Activated B cell treated with CpG ODN at 0.5 μM for 24 hours (primary cell): ENCODE measurements around the gene PHF8. TPM values are rescaled to one million over a fixed set of nuclear protein-coding genes. Genes with fewer than 3 reads are reported as not detected.

ENCODE experiments used
- ATAC-seq: fragments of 200-7000 bp; cut with Tn5 transposase; one replicate; pipeline ENCODE4 v1.10.0; 2021; ENCODE audit warnings: low read depth, mild to moderate bottlenecking, moderate library complexity
- CTCF ChIA-PET: fragments of 350-600 bp; sonication (Branson Sonifier 250); formaldehyde crosslinking; loops from one replicate; lab custom pipeline; 2021; ENCODE audit warnings: antibody characterized with exemption; lab: Charles Lee
- POLR2A ChIA-PET: fragments of 350-600 bp; sonication (Branson Sonifier 250); formaldehyde crosslinking; loops from one replicate; lab custom pipeline; 2021; ENCODE audit warnings: antibody characterized with exemption; lab: Charles Lee
- DNase-seq: peaks from one replicate; pipeline ENCODE4 v3.0.0; 2022
- H3K27ac Mint-ChIP-seq: one replicate; pipeline ENCODE4 v1.8.0; 2020; ENCODE audit warnings: mixed read lengths
- H3K27me3 Mint-ChIP-seq: one replicate; pipeline ENCODE4 v1.8.0; 2021; ENCODE audit warnings: mixed read lengths
- H3K36me3 Mint-ChIP-seq: one replicate; pipeline ENCODE4 v1.8.0; 2021; ENCODE audit warnings: low read depth, mixed read lengths
- H3K4me1 Mint-ChIP-seq: one replicate; pipeline ENCODE4 v1.8.0; 2021; ENCODE audit warnings: mixed read lengths
- H3K4me3 Mint-ChIP-seq: one replicate; pipeline ENCODE4 v1.8.0; 2020; ENCODE audit warnings: mild to moderate bottlenecking, mixed read lengths
- H3K9me3 Mint-ChIP-seq: one replicate; pipeline ENCODE4 v1.8.0; 2020; ENCODE audit warnings: mixed read lengths
- intact Hi-C: fragments of 100-400 bp; cut with micrococcal nuclease; formaldehyde crosslinking; loops from one replicate; pipeline ENCODE4 v1.15.1; 2024
- total RNA-seq: library from RNA; stranded (reverse); gene quantifications from 2 replicates; pipeline ENCODE4 v1.2.3, GENCODE V29; 2022
- TF ChIP-seq, protein P1 (sequence below): fragments of 200-600 bp; IDR thresholded peaks from one replicate; pipeline ENCODE4 v1.8.0; 2022; ENCODE audit warnings: antibody characterized with exemption, mild to moderate bottlenecking

PHF8 gene
- total RNA-seq, 1 donor from 2014 or later, result 58.7 TPM

DNA sequence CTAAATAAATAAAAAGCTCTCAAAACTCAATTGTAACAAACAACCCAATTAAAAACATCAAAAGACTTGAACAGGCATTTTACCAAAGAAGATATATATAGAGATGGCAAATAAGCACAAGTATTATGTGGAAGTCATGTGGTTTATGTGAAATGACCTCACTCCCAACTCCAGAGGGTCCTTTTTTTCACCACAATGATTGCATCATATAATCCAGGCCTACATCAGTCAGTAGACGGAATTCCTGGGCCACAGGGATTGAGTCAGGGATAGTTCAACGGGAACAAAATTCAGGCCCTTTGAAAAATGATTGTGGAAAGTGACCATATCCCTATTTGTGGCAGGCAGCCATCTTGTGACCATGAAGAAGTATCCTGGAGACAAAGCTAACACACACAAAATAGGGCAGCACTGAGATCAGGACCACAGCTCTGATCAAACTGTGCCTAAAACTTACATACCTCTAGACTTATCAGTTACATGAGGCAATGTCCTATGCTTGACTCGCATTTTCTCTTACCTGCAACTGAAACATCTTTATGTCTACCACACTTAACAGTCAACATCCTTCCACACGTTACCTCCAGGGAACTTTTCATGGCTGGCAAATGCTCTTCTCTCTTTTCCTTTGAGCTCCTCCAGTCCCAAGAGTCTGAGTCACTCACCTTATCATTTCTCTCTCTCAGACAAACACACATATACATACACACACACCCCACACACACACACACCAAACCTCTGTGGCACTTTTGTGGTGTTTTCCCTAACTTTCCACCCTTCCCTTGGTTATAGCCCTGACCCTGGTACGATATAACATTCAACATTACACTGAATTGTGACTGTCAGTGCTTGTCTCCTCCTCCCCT is 113.5 kb downstream of the PHF8 start:
- no peaks in the 10 kb centered on the region for H3K9me3 Mint-ChIP-seq
- CTCF ChIA-PET, result no interaction called here
- POLR2A ChIA-PET, result interaction anchor here (0.6 kb wide), 1 partner anchor 705 kb away, joined by 3 read pairs; no protein-coding TSS in a partner anchor
- no peaks in the 10 kb centered on the region for H3K4me1 Mint-ChIP-seq
- H3K27ac Mint-ChIP-seq, result no peak overlapping the region
- TF ChIP-seq, protein P1, sequence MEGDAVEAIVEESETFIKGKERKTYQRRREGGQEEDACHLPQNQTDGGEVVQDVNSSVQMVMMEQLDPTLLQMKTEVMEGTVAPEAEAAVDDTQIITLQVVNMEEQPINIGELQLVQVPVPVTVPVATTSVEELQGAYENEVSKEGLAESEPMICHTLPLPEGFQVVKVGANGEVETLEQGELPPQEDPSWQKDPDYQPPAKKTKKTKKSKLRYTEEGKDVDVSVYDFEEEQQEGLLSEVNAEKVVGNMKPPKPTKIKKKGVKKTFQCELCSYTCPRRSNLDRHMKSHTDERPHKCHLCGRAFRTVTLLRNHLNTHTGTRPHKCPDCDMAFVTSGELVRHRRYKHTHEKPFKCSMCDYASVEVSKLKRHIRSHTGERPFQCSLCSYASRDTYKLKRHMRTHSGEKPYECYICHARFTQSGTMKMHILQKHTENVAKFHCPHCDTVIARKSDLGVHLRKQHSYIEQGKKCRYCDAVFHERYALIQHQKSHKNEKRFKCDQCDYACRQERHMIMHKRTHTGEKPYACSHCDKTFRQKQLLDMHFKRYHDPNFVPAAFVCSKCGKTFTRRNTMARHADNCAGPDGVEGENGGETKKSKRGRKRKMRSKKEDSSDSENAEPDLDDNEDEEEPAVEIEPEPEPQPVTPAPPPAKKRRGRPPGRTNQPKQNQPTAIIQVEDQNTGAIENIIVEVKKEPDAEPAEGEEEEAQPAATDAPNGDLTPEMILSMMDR, result no peak
- H3K36me3 Mint-ChIP-seq, result no peaks in the 10 kb centered on the region
- no peak overlapping the region for H3K4me3 Mint-ChIP-seq
- no peaks in the 10 kb centered on the region for H3K27me3 Mint-ChIP-seq
- intact Hi-C loops, result no loop called here
- no peak for ATAC-seq
- DNase-seq, result no peak

DNA sequence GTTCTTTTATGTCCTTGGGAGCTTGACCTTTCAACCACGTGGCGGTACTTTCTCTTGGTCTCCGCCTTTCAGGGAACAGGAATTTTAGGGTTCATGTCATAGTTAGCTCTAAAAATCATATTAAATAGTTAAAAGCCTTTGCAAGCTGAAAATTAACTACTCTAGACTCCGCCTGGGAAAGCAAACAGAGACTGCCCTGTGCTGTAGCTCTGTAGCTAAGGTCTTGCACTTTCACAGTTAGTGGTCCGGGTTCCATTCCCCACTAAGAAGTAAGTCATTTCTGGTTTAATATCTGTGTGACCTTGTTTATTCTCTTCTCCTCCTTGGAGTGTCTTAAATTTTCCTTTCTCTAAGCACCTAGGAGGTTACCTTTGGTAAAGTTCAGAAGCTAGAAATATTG is 118.2 kb downstream of the PHF8 start:
- ATAC-seq (no peak), DNase-seq (no peak)
- Mint-ChIP-seq H3K27ac (no peak overlapping the region), H3K36me3 (no peaks in the 10 kb centered on the region), H3K27me3 (no peaks in the 10 kb centered on the region), H3K9me3 (no peaks in the 10 kb centered on the region), H3K4me3 (no peak overlapping the region), H3K4me1 (no peaks in the 10 kb centered on the region)
- POLR2A ChIA-PET, result interaction anchor here (0.6 kb wide), 1 partner anchor 417 kb away, joined by 5 read pairs; no protein-coding TSS in a partner anchor
- TF ChIP-seq, protein P1, result no peak
- CTCF ChIA-PET, result interaction anchor here (0.7 kb wide), 1 partner anchor 211 kb away, joined by 3 read pairs; no protein-coding TSS in a partner anchor
- intact Hi-C loops, result no loop called here

DNA sequence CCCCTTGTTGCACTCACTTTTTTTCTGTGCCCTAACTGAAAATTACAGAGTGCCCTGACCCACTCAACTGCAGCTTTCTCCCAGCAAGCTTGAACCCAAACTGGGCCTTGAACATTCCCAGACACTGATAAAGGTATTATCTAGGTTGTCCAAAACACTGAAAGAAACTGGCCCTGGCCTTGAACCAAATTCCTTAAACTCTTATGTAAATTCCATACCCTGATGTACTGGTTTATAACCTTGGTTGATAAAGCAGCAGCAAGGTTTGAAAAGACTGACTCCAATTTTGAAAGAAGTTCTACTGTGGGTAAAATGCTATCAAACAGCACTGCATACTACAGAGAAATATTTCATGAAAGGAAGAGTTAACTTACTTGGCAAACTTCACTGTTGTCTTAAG is 125.6 kb downstream of the PHF8 start:
- TF ChIP-seq, protein P1, result no peak
- H3K27me3 Mint-ChIP-seq, result no peaks in the 10 kb centered on the region
- no peaks in the 10 kb centered on the region for H3K36me3 Mint-ChIP-seq
- no peak overlapping the region for H3K4me3 Mint-ChIP-seq
- POLR2A ChIA-PET, result no interaction called here
- DNase-seq (no peak), ATAC-seq (no peak)
- H3K27ac Mint-ChIP-seq, result no peak overlapping the region
- intact Hi-C loops, result no loop called here
- H3K4me1 Mint-ChIP-seq, result no peaks in the 10 kb centered on the region
- CTCF ChIA-PET, result no interaction called here
- H3K9me3 Mint-ChIP-seq, result no peaks in the 10 kb centered on the region

DNA sequence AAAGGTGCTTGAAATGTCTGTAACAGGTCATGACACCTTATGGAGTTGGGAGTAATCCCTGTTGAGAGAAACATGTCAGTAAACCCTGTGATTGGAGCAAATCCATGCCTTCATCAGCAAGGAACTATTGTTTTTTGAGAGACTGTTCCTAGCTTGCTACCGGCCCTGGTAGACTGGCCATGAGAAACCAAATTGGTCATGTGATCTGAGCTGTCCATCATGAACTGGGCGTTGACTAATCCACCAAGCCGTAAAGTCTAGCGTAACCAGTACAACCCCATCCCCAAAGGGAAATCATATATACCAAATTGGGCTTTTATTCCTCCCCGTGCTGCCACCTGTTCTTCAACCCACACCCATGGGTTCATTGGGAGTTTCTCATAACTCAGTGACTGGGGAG is 143.7 kb downstream of the PHF8 start:
- no peaks in the 10 kb centered on the region for H3K36me3 Mint-ChIP-seq
- ATAC-seq (no peak), DNase-seq (no peak)
- ChIA-PET CTCF (no interaction called here), POLR2A (no interaction called here)
- no peak overlapping the region for H3K27ac Mint-ChIP-seq
- H3K9me3 Mint-ChIP-seq, result no peaks in the 10 kb centered on the region
- TF ChIP-seq, protein P1, result no peak
- no peaks in the 10 kb centered on the region for H3K27me3 Mint-ChIP-seq
- H3K4me1 Mint-ChIP-seq, result no peaks in the 10 kb centered on the region
- intact Hi-C loops, result no loop called here
- no peak overlapping the region for H3K4me3 Mint-ChIP-seq

DNA sequence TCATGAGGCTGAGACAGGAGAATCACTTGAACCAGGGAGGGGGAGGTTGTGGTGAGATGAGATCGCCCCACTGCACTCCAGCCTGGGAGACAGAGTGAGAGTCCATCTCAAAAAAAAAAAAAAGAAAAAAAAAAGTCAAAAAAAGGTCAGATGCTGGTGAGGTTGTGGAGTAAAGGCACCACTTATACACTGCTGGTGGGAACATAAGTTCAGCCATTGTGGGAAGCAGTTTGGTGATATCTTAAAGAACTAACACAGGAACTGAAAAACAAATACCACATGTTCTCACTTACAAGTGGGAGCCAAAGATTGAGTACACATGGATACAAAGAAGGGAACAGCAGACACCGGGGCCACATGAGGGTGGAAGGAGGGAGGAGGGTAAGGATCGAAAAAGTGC is 149.0 kb downstream of the PHF8 start:
- no peak overlapping the region for H3K27ac Mint-ChIP-seq
- ChIA-PET POLR2A (no interaction called here), CTCF (no interaction called here)
- DNase-seq (no peak), ATAC-seq (no peak)
- H3K27me3 Mint-ChIP-seq, result no peaks in the 10 kb centered on the region
- H3K4me3 Mint-ChIP-seq, result no peak overlapping the region
- no peaks in the 10 kb centered on the region for H3K36me3 Mint-ChIP-seq
- no peaks in the 10 kb centered on the region for H3K4me1 Mint-ChIP-seq
- intact Hi-C loops, result no loop called here
- H3K9me3 Mint-ChIP-seq, result no peaks in the 10 kb centered on the region
- TF ChIP-seq, protein P1, result no peak

Other genes with a start within 250 kb of the PHF8 start
- gene FAM120C, start 138.8 kb upstream of the PHF8 start, total RNA-seq, result 14.0 and 20.2 TPM in 2 replicates